HEK293 (cell line): ENCODE measurements around the gene STX11.

Experiments
- CTCF ChIA-PET: fragments of 350-600 bp; formaldehyde crosslinking; extraction: SDS; loops from one replicate; lab custom pipeline; 2021; ENCODE audit warnings: antibody characterized with exemption; lab: Yijun Ruan, JAX
- POLR2A ChIA-PET: fragments of 300-600 bp; formaldehyde crosslinking; extraction: SDS; loops from one replicate; lab custom pipeline; 2020; ENCODE audit warnings: antibody characterized with exemption, inconsistent platforms; lab: Yijun Ruan, JAX
- H3K27ac ChIP-seq: fragments of 200-500 bp; sonication (Bioruptor generic); 2 replicates; pipeline ENCODE4 v1.5.1; 2014; ENCODE audit warnings: low read depth, low read length, control low read depth, inconsistent platforms; ENCODE audit errors: extremely low read depth
- H3K36me3 ChIP-seq, 2 experiments: fragments of 200-500 bp in 1 of 2; sonication (Bioruptor generic) in 1 of 2; 1 replicate in 1 of 2; 2 replicates in 1 of 2; pipeline ENCODE4 v1.5.1; 2014 to 2017; ENCODE audit warnings: inconsistent platforms in 2 of 2, low read length in 2 of 2; ENCODE audit not compliant: control insufficient read depth in 2 of 2, insufficient read depth in 1 of 2
- H3K4me1 ChIP-seq: fragments of 200-500 bp; sonication (Bioruptor generic); 2 replicates; pipeline ENCODE4 v1.5.1; 2014; ENCODE audit warnings: mild to moderate bottlenecking, low read length, inconsistent platforms; ENCODE audit not compliant: control insufficient read depth, insufficient read depth
- H3K4me3 ChIP-seq: 2 replicates; pipeline ENCODE4 v1.5.1; 2011; ENCODE audit warnings: low read depth, mild to moderate bottlenecking, control low read depth, low read length, moderate library complexity
- H3K9me3 ChIP-seq: fragments of 200-500 bp; sonication (Bioruptor generic); 2 replicates; pipeline ENCODE4 v1.5.1; 2014; ENCODE audit warnings: low read depth, low read length, inconsistent platforms; ENCODE audit not compliant: control insufficient read depth, insufficient read depth
- KLF10 ChIP-seq: fragments of 450-650 bp; IDR thresholded peaks from 2 replicates; pipeline ENCODE4 v1.5.1; 2018; ENCODE audit warnings: missing biosample characterization, mild to moderate bottlenecking, missing genetic modification characterization
- MYNN ChIP-seq: fragments of 450-650 bp; formaldehyde crosslinking; IDR thresholded peaks from 2 replicates; pipeline ENCODE4 v1.5.1; 2016; ENCODE audit warnings: missing biosample characterization, missing genetic modification characterization, borderline replicate concordance
- MZF1 ChIP-seq: fragments of 450-650 bp; formaldehyde crosslinking; IDR thresholded peaks from 2 replicates; pipeline ENCODE4 v1.5.1; 2017; ENCODE audit warnings: missing biosample characterization, missing genetic modification characterization, borderline replicate concordance
- OSR2 ChIP-seq: fragments of 450-650 bp; formaldehyde crosslinking; IDR thresholded peaks from 2 replicates; pipeline ENCODE4 v1.5.1; 2016; ENCODE audit warnings: missing biosample characterization, missing genetic modification characterization
- SCRT2 ChIP-seq: fragments of 450-650 bp; formaldehyde crosslinking; IDR thresholded peaks from 2 replicates; pipeline ENCODE4 v1.5.1; 2016; ENCODE audit warnings: missing biosample characterization, missing genetic modification characterization
- ZBTB20 ChIP-seq: fragments of 450-650 bp; formaldehyde crosslinking; IDR thresholded peaks from 2 replicates; pipeline ENCODE4 v1.5.1; 2016; ENCODE audit warnings: missing biosample characterization, missing genetic modification characterization
- ZEB2 ChIP-seq: fragments of 450-650 bp; formaldehyde crosslinking; IDR thresholded peaks from 2 replicates; pipeline ENCODE4 v1.5.1; 2016; ENCODE audit warnings: missing biosample characterization, missing genetic modification characterization
- ZNF133 ChIP-seq: fragments of 450-650 bp; formaldehyde crosslinking; IDR thresholded peaks from 2 replicates; pipeline ENCODE4 v1.5.1; 2016; ENCODE audit warnings: missing biosample characterization, missing genetic modification characterization
- ZNF221 ChIP-seq: fragments of 450-650 bp; formaldehyde crosslinking; IDR thresholded peaks from 2 replicates; pipeline ENCODE4 v1.5.1; 2017; ENCODE audit warnings: missing biosample characterization, missing genetic modification characterization, borderline replicate concordance
- ZNF311 ChIP-seq: fragments of 450-650 bp; formaldehyde crosslinking; IDR thresholded peaks from 2 replicates; pipeline ENCODE4 v1.5.1; 2017; ENCODE audit warnings: missing biosample characterization, missing genetic modification characterization, borderline replicate concordance
- ZNF366 ChIP-seq: fragments of 450-650 bp; formaldehyde crosslinking; conservative IDR thresholded peaks from 2 replicates; pipeline ENCODE4 v1.5.1; 2016; ENCODE audit warnings: missing biosample characterization, missing genetic modification characterization
- ZNF501 ChIP-seq: fragments of 450-650 bp; formaldehyde crosslinking; IDR thresholded peaks from 2 replicates; pipeline ENCODE4 v1.5.1; 2016; ENCODE audit warnings: missing biosample characterization, missing genetic modification characterization
- ZNF555 ChIP-seq: fragments of 450-650 bp; formaldehyde crosslinking; conservative IDR thresholded peaks from 2 replicates; pipeline ENCODE4 v1.5.1; 2017; ENCODE audit warnings: missing biosample characterization, mild to moderate bottlenecking, missing genetic modification characterization, inconsistent platforms
- ZNF560 ChIP-seq: fragments of 450-650 bp; formaldehyde crosslinking; IDR thresholded peaks from 2 replicates; pipeline ENCODE4 v1.5.1; 2017; ENCODE audit warnings: missing biosample characterization, missing genetic modification characterization, borderline replicate concordance
- ZNF707 ChIP-seq: fragments of 450-650 bp; formaldehyde crosslinking; IDR thresholded peaks from 2 replicates; pipeline ENCODE4 v1.5.1; 2016; ENCODE audit warnings: missing biosample characterization, missing genetic modification characterization
- ZNF747 ChIP-seq: fragments of 450-650 bp; formaldehyde crosslinking; IDR thresholded peaks from 2 replicates; pipeline ENCODE4 v1.5.1; 2016; ENCODE audit warnings: missing biosample characterization, missing genetic modification characterization
- ZSCAN16 ChIP-seq: fragments of 450-650 bp; formaldehyde crosslinking; IDR thresholded peaks from 2 replicates; pipeline ENCODE4 v1.5.1; 2016; ENCODE audit warnings: missing biosample characterization, missing genetic modification characterization
- TF ChIP-seq, protein P1 (sequence below): fragments of 450-650 bp; IDR thresholded peaks from 2 replicates; pipeline ENCODE4 v1.5.1; 2018; ENCODE audit warnings: missing biosample characterization, missing genetic modification characterization
- TF ChIP-seq, protein P2 (sequence below): fragments of 450-650 bp; formaldehyde crosslinking; IDR thresholded peaks from 2 replicates; pipeline ENCODE4 v1.5.1; 2017; ENCODE audit warnings: missing biosample characterization, missing genetic modification characterization
- TF ChIP-seq, protein P3 (sequence below): fragments of 450-650 bp; formaldehyde crosslinking; IDR thresholded peaks from 2 replicates; pipeline ENCODE4 v1.5.0; 2017; ENCODE audit warnings: missing biosample characterization, missing genetic modification characterization, borderline replicate concordance
- TF ChIP-seq, protein P4 (sequence below): fragments of 450-650 bp; formaldehyde crosslinking; IDR thresholded peaks from 2 replicates; pipeline ENCODE4 v1.5.1; 2016; ENCODE audit warnings: missing biosample characterization, missing genetic modification characterization

The STX11 gene

DNA sequence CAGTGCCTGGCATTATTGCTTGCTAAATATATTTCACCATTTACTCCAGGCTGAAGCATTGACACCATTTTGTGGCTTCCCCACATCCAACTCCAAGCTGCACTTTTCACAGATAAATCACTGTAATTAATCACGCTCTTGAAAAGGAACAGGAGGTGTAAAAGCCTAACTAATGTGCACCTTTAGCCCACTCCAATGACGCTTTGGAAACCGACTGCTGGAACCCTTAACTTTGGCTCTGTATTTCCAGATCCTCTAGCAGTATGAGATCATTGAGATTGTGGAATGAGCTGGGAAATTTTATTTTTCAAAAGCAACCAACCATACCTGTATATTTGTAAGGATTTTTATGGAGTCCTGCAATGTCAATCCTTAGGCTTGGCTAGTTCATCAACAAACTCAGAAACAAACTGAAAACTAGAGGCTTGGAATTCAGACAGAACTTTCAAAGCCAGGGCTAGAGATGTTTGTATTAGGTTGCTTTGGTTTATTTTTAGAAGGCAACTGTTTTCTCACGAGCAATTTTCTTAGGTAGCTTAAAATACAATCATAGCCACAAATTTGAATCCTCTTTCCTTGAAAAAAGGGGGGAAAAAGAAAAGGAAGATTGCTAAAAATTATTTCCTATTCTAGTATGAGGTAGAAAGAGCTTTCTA lies 82.0 kb downstream of the STX11 start:
- Histone ChIP-seq H3K36me3 (no peaks in the 10 kb centered on the region), H3K4me1 (no peaks in the 10 kb centered on the region), H3K4me3 (no peak overlapping the region), H3K9me3 (no peaks in the 10 kb centered on the region; the same call in 1 of the 2 replicates), H3K27ac (no peak overlapping the region)
- CTCF ChIA-PET: interaction anchor here (0.5 to 0.7 kb wide), 2 partner anchors 21 to 90 kb away, joined by 3 to 8 read pairs; no protein-coding TSS in a partner anchor
- POLR2A ChIA-PET: interaction anchor here (1.0 kb wide), 1 partner anchor 16 kb away, joined by 3 read pairs; no protein-coding TSS in a partner anchor
- TF ChIP-seq SCRT2 (tag by site-specific recombination): no peak
- TF ChIP-seq, protein P1, sequence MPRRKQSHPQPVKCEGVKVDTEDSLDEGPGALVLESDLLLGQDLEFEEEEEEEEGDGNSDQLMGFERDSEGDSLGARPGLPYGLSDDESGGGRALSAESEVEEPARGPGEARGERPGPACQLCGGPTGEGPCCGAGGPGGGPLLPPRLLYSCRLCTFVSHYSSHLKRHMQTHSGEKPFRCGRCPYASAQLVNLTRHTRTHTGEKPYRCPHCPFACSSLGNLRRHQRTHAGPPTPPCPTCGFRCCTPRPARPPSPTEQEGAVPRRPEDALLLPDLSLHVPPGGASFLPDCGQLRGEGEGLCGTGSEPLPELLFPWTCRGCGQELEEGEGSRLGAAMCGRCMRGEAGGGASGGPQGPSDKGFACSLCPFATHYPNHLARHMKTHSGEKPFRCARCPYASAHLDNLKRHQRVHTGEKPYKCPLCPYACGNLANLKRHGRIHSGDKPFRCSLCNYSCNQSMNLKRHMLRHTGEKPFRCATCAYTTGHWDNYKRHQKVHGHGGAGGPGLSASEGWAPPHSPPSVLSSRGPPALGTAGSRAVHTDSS: no peak
- no peak for TF ChIP-seq ZNF501 (tag by site-specific recombination)
- TF ChIP-seq KLF10 (tag by site-specific recombination): no peak
- TF ChIP-seq ZNF747 (tag by site-specific recombination): no peak

DNA sequence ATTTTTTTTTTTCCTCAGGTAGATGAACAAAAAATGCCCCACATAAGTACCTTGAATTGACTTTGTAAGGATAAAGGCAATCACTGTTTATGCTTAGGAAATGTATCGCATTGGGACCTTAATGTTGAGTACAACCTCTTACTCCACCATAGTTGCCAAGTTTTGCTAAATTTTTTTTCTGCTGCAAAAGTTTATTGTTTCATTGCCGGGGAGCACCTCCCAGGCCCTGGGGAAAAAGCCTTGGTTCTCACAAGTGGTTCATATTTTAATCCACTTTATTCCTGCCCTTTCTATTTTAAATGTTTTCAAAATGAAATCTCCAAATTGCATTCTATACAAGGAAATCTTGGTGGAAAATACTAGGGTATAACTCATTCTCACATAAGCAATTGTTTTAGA lies 82.5 kb downstream of the STX11 start:
- H3K9me3 ChIP-seq: no peaks in the 10 kb centered on the region; the same call in 1 of the 2 replicates
- no peaks in the 10 kb centered on the region for H3K36me3 ChIP-seq
- H3K4me1 ChIP-seq: no peaks in the 10 kb centered on the region
- POLR2A ChIA-PET: interaction anchor here (1.0 kb wide), 1 partner anchor 16 kb away, joined by 3 read pairs; no protein-coding TSS in a partner anchor
- TF ChIP-seq ZBTB20 (tag by site-specific recombination) (no peak), MYNN (tag by site-specific recombination) (no peak), ZNF311 (no peak), ZNF555 (tag by site-specific recombination) (no peak), ZNF560 (tag by site-specific recombination) (no peak)
- TF ChIP-seq, protein P2, sequence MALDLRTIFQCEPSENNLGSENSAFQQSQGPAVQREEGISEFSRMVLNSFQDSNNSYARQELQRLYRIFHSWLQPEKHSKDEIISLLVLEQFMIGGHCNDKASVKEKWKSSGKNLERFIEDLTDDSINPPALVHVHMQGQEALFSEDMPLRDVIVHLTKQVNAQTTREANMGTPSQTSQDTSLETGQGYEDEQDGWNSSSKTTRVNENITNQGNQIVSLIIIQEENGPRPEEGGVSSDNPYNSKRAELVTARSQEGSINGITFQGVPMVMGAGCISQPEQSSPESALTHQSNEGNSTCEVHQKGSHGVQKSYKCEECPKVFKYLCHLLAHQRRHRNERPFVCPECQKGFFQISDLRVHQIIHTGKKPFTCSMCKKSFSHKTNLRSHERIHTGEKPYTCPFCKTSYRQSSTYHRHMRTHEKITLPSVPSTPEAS: no peak
- CTCF ChIA-PET: interaction anchor here (0.5 to 1.3 kb wide), 3 partner anchors 20 to 89 kb away, joined by 3 to 8 read pairs (median 3); no protein-coding TSS in a partner anchor
- H3K4me3 ChIP-seq: no peak overlapping the region
- no peak overlapping the region for H3K27ac ChIP-seq

DNA sequence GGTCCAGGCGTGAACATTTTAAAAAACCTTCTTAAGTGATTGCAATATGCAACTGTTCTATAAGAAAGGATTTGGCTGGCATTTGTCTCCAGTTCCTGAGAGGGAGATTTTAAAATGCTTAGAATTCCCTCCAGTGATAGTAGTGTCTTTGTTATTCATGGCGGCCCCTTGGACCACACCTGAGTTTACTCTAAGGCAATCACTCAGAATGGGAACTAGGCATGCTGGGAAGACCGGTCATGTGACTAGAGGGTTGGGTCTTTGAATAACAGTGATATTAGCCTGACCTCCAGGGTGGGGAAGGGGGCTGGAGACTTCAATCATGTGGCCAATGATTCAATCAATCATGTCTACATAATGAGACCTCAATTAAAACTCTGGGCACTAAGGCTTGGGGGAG lies 84.1 kb downstream of the STX11 start:
- H3K4me3 ChIP-seq: no peak overlapping the region
- no peaks in the 10 kb centered on the region for H3K36me3 ChIP-seq
- TF ChIP-seq, protein P3, sequence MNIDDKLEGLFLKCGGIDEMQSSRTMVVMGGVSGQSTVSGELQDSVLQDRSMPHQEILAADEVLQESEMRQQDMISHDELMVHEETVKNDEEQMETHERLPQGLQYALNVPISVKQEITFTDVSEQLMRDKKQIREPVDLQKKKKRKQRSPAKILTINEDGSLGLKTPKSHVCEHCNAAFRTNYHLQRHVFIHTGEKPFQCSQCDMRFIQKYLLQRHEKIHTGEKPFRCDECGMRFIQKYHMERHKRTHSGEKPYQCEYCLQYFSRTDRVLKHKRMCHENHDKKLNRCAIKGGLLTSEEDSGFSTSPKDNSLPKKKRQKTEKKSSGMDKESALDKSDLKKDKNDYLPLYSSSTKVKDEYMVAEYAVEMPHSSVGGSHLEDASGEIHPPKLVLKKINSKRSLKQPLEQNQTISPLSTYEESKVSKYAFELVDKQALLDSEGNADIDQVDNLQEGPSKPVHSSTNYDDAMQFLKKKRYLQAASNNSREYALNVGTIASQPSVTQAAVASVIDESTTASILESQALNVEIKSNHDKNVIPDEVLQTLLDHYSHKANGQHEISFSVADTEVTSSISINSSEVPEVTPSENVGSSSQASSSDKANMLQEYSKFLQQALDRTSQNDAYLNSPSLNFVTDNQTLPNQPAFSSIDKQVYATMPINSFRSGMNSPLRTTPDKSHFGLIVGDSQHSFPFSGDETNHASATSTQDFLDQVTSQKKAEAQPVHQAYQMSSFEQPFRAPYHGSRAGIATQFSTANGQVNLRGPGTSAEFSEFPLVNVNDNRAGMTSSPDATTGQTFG (tag by site-specific recombination): no peak
- TF ChIP-seq ZNF707 (tag by site-specific recombination) (no peak), ZSCAN16 (tag by site-specific recombination) (no peak), ZNF133 (tag by site-specific recombination) (no peak), ZNF221 (tag by site-specific recombination) (no peak), MZF1 (tag by site-specific recombination) (no peak), ZEB2 (tag by site-specific recombination) (no peak), OSR2 (tag by site-specific recombination) (no peak), ZNF366 (tag by site-specific recombination) (no peak)
- TF ChIP-seq, protein P4, sequence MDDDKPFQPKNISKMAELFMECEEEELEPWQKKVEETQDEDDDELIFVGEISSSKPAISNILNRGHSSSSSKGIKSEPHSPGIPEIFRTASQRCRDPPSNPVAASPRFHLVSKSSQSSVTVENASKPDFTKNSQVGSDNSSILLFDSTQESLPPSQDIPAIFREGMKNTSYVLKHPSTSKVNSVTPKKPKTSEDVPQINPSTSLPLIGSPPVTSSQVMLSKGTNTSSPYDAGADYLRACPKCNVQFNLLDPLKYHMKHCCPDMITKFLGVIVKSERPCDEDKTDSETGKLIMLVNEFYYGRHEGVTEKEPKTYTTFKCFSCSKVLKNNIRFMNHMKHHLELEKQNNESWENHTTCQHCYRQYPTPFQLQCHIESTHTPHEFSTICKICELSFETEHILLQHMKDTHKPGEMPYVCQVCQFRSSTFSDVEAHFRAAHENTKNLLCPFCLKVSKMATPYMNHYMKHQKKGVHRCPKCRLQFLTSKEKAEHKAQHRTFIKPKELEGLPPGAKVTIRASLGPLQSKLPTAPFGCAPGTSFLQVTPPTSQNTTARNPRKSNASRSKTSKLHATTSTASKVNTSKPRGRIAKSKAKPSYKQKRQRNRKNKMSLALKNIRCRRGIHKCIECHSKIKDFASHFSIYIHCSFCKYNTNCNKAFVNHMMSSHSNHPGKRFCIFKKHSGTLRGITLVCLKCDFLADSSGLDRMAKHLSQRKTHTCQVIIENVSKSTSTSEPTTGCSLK (tag by site-specific recombination): no peak
- no peaks in the 10 kb centered on the region for H3K4me1 ChIP-seq
- no peaks in the 10 kb centered on the region; the same call in 1 of the 2 replicates for H3K9me3 ChIP-seq
- CTCF ChIA-PET: interaction anchor here (0.6 to 2.6 kb wide), 3 partner anchors 16 to 145 kb away, joined by 4 to 10 read pairs (median 4); no protein-coding TSS in a partner anchor
- POLR2A ChIA-PET: interaction anchor here (2.6 kb wide), 1 partner anchor 52 kb away, joined by 6 read pairs; no protein-coding TSS in a partner anchor
- H3K27ac ChIP-seq: no peak overlapping the region
